ENCODE measurements around the gene PRRC2B. TPM values are rescaled to one million over a fixed set of nuclear protein-coding genes. Genes with fewer than 3 reads are reported as not detected.
A peak's percentile ranks its signal among the peaks of the same experiment; 100 is the strongest.

The PRRC2B gene
- total RNA-seq, 6 experiments from 2014 or later: 53.7 to 82.6 (median 57.3) TPM

DNA sequence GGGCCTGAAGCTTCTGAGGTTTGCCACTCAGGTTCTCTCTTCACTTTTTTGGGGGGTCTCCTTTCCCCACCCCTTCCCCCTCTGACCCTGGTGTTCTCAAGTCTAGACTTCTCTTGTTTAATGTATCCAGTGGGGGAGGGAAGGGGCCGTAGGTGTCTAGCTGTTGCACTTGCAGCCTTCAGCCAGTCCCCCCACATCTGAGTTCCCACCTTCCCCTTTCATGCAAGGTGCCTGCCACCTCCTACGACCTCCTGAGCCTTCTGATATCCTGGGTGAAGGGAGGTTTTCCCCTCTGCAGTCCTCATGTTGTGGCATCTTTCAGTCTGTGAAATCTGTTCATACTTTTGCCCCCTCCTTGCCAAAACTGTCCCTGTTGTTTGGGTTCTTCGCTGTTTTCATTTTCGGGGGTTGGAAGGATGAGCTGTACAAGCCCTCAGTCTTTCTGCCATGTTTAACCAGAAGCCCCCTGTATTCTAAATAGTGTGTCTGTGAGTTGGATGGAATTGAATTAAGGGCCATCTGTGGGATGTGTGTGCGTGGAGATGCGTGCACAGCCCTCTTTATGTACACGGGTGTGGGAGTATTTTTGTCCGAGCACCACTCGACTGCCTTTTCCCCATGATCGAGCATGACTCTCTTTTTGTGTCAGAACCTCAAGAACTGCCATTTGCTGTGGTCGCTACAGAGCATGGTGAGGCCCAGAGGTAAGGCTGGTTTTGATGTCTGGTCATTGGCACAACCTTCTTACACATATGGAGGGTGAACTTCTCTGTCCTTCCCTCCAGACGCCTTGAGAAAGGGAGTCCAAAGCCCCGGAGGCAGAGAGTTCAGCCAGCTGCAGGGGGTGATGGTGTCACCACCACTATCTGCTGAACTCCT lies 23.6 kb downstream of the PRRC2B start:
- Histone ChIP-seq H3K27me3 (no peaks in the 10 kb centered on the region), H3K9me3 (no peaks in the 10 kb centered on the region), H3K36me3 (no peaks in the 10 kb centered on the region), H3K4me1 (peaks cover 0 to 49% (median 26%) of the 10 kb centered on the region in 4 donors), H3K27ac (peak overlapping the region in 2 of 3 donors; percentile 5 to 33), H3K4me3 (no peak overlapping the region)
- intact Hi-C loops (cut with DNase I): no loop called here
- no peak for TF ChIP-seq POLR2A (IDR thresholded peaks at IDR 0.05)
- TF ChIP-seq CTCF (IDR thresholded peaks at IDR 0.05): no peak
- DNase-seq (no peak), ATAC-seq (no peak)
- 49% methylated on average over 8 of the region's 13 CpGs for WGBS (ENCODE audit: insufficient coverage, low coverage, low lambda C conversion rate, missing lambda C conversion rate)

GRCh38 chr9:131418143-131419025 lies 24.5 kb downstream of the PRRC2B start:
- H3K27me3 ChIP-seq: no peaks in the 10 kb centered on the region
- intact Hi-C loops (cut with DNase I): no loop called here
- TF ChIP-seq POLR2A (IDR thresholded peaks at IDR 0.05): no peak
- no peak for TF ChIP-seq CTCF (IDR thresholded peaks at IDR 0.05)
- peak; percentile 59 to 73 (median 70) for ATAC-seq
- H3K27ac ChIP-seq: peak overlapping the region in 2 of 3 donors; percentile 5 to 33
- H3K4me1 ChIP-seq: peaks cover 0 to 58% (median 33%) of the 10 kb centered on the region in 4 donors
- H3K36me3 ChIP-seq: no peaks in the 10 kb centered on the region
- no peak overlapping the region for H3K4me3 ChIP-seq
- no peaks in the 10 kb centered on the region for H3K9me3 ChIP-seq
- peak; percentile 65 to 70 (median 69) for DNase-seq
- WGBS (ENCODE audit: insufficient coverage, low coverage, low lambda C conversion rate, missing lambda C conversion rate): 29% methylated on average over 7 of the region's 7 CpGs

GRCh38 chr9:131419026-131419614 lies 25.2 kb downstream of the PRRC2B start:
- H3K27ac ChIP-seq: peak overlapping the region in 2 of 3 donors; percentile 5 to 33

More at GRCh38 chr9:131419026-131419614, 25.2 kb downstream of the PRRC2B start:
- intact Hi-C loops (cut with DNase I): no loop called here
- Histone ChIP-seq H3K27me3 (no peaks in the 10 kb centered on the region), H3K4me3 (no peak overlapping the region), H3K9me3 (no peaks in the 10 kb centered on the region), H3K4me1 (peaks cover 0 to 62% (median 36%) of the 10 kb centered on the region in 4 donors), H3K36me3 (no peaks in the 10 kb centered on the region)
- ATAC-seq (no peak), DNase-seq (no peak)
- TF ChIP-seq POLR2A (IDR thresholded peaks at IDR 0.05): no peak
- no peak for TF ChIP-seq CTCF (IDR thresholded peaks at IDR 0.05)
- WGBS (ENCODE audit: insufficient coverage, low coverage, low lambda C conversion rate, missing lambda C conversion rate): 47% methylated on average over 3 of the region's 8 CpGs

All from right lobe of liver (tissue), 6 donors.